Ramos (cell line): Measurements from ENCODE around the gene LGALS3BP.

ENCODE experiments used
- in situ Hi-C: fragments of 300-500 bp; cut with MboI; formaldehyde crosslinking; loops from one replicate; pipeline ENCODE4 v1.14.3; 2022; ENCODE audit warnings: low sequenced_read_pairs; ENCODE audit not compliant: unreplicated experiment

LGALS3BP gene

GRCh38 chr17:78986048-78986648, 6.4 kb upstream of the LGALS3BP start:
- in situ Hi-C loops: no loop called here

DNA sequence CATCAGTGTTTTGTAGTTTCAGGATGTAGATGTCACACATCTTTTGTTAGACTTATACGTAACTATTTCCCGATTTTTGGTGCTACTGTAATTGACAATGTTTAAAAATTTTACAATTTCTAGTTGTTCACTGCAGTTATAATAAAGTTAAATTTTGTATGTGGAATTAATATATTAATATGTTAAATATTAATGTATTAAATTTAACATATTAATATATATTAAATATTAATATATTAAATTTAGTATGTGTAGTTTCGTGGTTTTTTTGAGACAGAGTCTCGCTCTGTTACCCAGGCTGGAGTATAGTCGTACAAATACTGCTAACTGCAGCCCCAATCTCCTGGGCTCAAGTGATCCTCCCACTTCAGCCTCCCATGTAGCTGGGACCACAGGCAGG, 5.7 kb upstream of the LGALS3BP start:
- in situ Hi-C loops: no loop called here

DNA sequence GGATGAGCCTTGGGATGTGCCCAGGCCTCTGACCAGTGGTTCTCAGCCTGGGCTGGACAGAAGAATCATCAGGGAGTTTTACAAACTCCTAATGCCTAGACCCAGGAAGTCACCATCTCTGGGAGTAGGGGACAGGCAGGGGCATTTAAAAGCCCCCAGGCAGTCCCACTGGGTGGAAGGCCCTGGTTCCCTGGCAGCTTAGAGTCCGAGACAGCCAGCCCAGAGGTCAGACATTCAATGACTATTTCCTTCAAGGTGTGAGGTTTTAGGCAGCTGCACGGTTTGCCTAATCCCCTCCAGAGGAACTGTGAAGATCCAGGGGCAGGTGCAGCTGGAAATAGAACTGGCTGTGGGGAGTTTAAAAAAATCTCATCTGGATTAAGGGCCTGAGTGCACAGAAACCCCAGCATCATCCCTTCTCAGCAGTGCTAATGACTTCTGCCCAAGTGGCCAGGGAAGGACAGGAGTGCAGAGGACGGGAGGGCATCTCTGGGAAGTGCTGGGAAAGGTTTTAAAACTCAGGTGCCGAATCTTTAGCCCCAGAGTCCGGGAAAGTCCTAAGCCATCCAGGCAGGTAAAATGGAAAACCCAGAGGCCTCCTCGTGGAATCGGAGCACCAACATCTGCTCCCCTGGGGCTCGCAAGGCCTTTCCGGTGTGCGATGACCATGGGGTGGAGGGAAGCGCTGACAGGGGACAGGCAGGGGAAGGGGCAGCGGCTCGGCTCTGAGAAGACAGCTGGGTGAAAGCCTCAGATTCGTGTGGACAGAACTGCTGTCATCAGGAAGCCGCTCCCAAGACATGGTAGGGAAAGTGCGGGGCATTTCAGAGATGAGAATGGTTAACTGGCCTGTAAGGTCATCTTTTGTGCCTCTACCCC, 1.5 kb upstream of the LGALS3BP start:
- in situ Hi-C loops: no loop called here

- in situ Hi-C loops: no loop called here
Observed at GRCh38 chr17:78980624-78980972, 875 bp upstream of the LGALS3BP start.

GRCh38 chr17:78977997-78978973, 1.4 kb downstream of the LGALS3BP start:
- in situ Hi-C loops: no loop called here

DNA sequence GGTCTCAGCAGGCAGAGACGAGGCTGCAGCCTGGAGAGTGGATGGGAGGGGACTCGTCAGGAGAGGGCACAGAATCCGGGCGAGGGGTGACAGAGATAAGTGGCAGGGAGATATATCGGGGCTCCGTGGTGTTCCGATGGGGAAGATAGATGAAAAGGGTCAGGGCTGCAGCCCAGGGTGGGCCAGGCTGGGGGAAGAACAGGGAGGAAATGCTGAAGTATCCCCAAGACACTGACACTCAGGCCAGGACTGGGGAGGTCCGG, 2.1 kb downstream of the LGALS3BP start:
- in situ Hi-C loops: no loop called here

- in situ Hi-C loops: no loop called here
Observed at GRCh38 chr17:78976907-78977680, 2.6 kb downstream of the LGALS3BP start.

- in situ Hi-C loops: no loop called here
Observed at GRCh38 chr17:78974635-78975591, 4.8 kb downstream of the LGALS3BP start.

DNA sequence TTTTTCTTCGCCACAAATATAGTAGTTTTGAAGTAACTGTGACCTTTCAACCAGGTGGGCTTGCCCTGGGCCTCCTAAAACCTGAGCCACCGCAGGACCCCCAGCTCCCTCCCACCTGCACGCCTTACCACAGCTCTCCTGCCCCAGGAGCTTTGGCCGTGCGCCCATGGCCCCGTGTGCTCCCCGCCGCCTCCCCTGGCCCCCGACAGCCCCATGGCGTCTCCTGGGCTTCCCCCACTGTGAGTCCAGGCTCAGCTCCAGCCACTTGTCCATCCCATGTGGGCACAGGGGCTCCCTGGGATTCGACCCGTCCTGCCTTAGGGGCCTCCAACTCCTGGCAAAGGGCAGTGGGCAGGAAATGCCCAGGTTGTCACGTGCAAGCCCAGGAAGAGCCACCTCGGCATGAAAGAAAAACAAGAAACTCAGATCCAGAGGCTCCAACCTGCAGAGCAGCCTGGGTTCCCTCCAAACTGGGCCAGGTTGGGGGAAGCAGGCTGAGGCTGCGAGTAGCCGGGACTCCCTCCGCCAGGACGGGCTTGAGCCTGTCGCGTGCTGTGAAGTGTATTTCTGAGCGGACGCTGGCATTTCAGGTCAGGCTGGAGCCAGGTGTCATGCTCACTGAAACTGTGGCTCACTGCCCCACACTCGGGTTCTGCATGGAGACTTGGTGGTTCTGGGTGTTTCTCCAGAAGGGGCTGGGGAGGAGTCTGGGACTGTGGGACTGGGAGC, 5.8 kb downstream of the LGALS3BP start:
- in situ Hi-C loops: no loop called here

GRCh38 chr17:78973196-78973595, 6.5 kb downstream of the LGALS3BP start:
- in situ Hi-C loops: no loop called here

- in situ Hi-C loops: no loop called here
Observed at GRCh38 chr17:78972507-78973105, 7.1 kb downstream of the LGALS3BP start.

- in situ Hi-C loops: no loop called here
Observed at GRCh38 chr17:78971756-78972506, 7.8 kb downstream of the LGALS3BP start.

- in situ Hi-C loops: no loop called here
Observed at GRCh38 chr17:78970834-78971755, 8.6 kb downstream of the LGALS3BP start.

DNA sequence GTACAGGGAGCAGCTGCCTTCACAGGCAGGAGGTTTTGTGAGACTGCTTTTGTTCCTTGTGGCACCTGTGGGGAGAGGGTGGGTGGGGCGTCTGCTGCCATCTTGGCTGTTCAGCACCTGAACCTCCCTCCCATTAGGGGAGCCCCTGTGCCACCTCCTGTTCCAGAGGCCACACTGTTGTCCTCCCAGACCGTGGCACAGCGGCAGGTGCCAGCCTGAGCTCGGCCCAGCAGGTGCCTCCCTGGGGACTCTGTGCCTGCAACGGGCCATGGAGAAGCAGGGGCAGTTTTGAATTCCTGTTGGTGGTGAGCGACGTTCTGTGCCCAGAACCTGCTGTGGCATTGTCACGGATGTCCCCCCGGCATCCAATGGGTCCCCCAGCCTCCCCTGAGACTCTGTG, 9.9 kb downstream of the LGALS3BP start:
- in situ Hi-C loops: loop anchor here (5.0 kb wide), 1 partner anchor 98 kb away; no protein-coding TSS in a partner anchor

DNA sequence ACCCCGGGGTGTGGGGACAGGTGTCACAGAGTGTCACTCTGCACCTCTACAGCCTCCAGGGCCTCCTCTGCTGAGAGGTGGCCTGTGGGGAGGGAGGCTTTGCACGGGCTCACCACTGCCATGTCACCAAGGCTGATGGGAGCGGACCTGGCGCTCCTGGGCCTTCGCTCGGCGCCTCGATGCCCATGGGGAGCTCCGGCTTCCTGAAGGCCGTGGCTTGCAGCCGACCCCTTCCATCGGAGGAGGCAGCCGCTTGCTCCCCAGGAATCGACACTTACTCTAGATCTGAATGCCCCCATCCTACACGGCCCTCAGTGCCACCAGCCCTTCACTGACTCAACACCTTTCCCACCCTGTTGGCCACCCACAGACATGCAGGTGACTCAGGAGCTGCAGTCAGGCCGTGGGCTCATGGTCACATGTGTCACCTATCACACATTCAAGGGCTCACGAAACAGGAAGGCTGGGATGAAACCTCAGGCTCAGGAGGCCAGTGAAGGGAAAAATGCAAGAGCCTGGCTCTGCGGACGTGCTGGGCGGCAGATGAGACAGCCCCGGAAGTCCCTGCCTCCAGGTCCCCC, 11.9 kb downstream of the LGALS3BP start:
- in situ Hi-C loops: loop anchor here (5.0 kb wide), 1 partner anchor 96 kb away; no protein-coding TSS in a partner anchor
